Upper lobe of right lung (tissue), 1 donor: ENCODE data around the gene IFI27L1. TPM values are rescaled to one million over a fixed set of nuclear protein-coding genes. Genes with fewer than 3 reads are reported as not detected.
A peak's percentile ranks its signal among the peaks of the same experiment; 100 is the strongest.

Experiments used
- ATAC-seq: fragments of 200-7000 bp; cut with Tn5 transposase; one replicate; pipeline ENCODE4 v1.9.1; 2020; ENCODE audit warnings: mild to moderate bottlenecking, moderate library complexity
- DNase-seq: peaks from one replicate; pipeline ENCODE4 v3.0.0-alpha.2; 2020
- H3K27ac ChIP-seq: fragments of 200-600 bp; one replicate; pipeline ENCODE4 v1.8.0; 2022
- H3K27me3 ChIP-seq: fragments of 200-600 bp; one replicate; pipeline ENCODE4 v1.8.0; 2022; ENCODE audit warnings: mild to moderate bottlenecking
- H3K36me3 ChIP-seq: fragments of 200-600 bp; one replicate; pipeline ENCODE4 v1.8.0; 2022
- H3K4me1 ChIP-seq: fragments of 200-600 bp; one replicate; pipeline ENCODE4 v1.8.0; 2022
- H3K4me3 ChIP-seq: fragments of 200-600 bp; one replicate; pipeline ENCODE4 v1.8.0; 2022; ENCODE audit warnings: mild to moderate bottlenecking
- H3K9me3 ChIP-seq: fragments of 200-600 bp; one replicate; pipeline ENCODE4 v1.8.0; 2022
- CTCF ChIP-seq: fragments of 200-600 bp; IDR thresholded peaks from one replicate; pipeline ENCODE4 v1.8.0; 2022; ENCODE audit warnings: antibody characterized with exemption
- intact Hi-C: fragments of 100-400 bp; cut with DNase I; formaldehyde crosslinking; loops from one replicate; pipeline ENCODE4 v1.11.0; 2022
- total RNA-seq: library from RNA; stranded (reverse); fragmentation: NEBNext Ultra II Directional; extraction: Animal tissue kit (Norgen Biotek cat#: 25700); gene quantifications from one replicate; pipeline ENCODE4 v1.2.1, GENCODE V29; 2021
- donor health status: DM: no; HTN: yes; CAD: no; lungs with severe emphysema.

IFI27L1 gene
- total RNA-seq, 1 donor from 2014 or later: 15.2 TPM

GRCh38 chr14:94110552-94111181, 29.6 kb downstream of the IFI27L1 start, which contains the start of gene IFI27:
Gene IFI27, plus strand, starts transcription at chr14:94110736.
- Histone ChIP-seq H3K9me3 (no peaks in the 10 kb centered on the region), H3K27me3 (no peaks in the 10 kb centered on the region), H3K36me3 (no peaks in the 10 kb centered on the region), H3K4me1 (peaks cover 9% of the 10 kb centered on the region), H3K4me3 (peak within 1 kb of the TSS; percentile 46), H3K27ac (peak within 1 kb of the TSS; percentile 80)
- intact Hi-C loops: no loop called here
- peak; percentile 77 for ATAC-seq
- no peak for DNase-seq
- no peak for TF ChIP-seq CTCF

- Histone ChIP-seq H3K4me3 (peak overlapping the region; percentile 46), H3K9me3 (no peaks in the 10 kb centered on the region), H3K27ac (peak overlapping the region; percentile 80), H3K4me1 (peaks cover 11% of the 10 kb centered on the region), H3K36me3 (no peaks in the 10 kb centered on the region), H3K27me3 (no peaks in the 10 kb centered on the region)
- TF ChIP-seq CTCF: no peak
- intact Hi-C loops: no loop called here
- DNase-seq: no peak
- ATAC-seq: no peak
Measured at GRCh38 chr14:94111276-94112095, 30.4 kb downstream of the IFI27L1 start.

DNA sequence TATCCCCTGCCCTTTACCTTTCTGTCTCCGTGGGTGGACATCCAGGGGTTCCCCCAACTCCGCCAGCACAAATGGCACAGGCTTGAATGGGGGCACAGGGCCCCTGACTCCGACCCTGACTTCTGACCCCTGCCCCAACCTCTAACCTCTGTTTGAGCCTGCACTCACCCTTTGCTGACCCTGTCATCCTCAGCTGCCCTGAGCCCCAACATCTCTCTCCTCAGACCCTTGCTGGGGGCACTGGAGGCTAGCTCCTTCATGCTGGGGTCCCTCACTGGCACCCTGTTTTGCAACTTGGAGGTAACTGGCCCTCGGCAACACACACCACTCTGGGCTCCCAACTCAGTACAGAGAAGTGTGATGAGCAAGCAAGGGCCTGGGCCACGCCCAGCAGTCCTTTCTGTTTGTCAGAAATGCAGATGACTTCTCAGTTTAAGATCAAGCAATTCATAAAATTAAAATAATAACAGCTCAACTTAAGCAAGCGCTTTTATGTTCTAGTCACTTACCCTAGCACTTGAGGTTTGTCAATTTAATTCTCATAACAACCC, 31.5 kb downstream of the IFI27L1 start:
- TF ChIP-seq CTCF: no peak
- H3K27ac ChIP-seq: peak overlapping the region; percentile 80
- no peaks in the 10 kb centered on the region for H3K36me3 ChIP-seq
- no peak for DNase-seq
- intact Hi-C loops: no loop called here
- peak overlapping the region; percentile 46 for H3K4me3 ChIP-seq
- H3K9me3 ChIP-seq: no peaks in the 10 kb centered on the region
- peaks cover 11% of the 10 kb centered on the region for H3K4me1 ChIP-seq
- H3K27me3 ChIP-seq: no peaks in the 10 kb centered on the region
- no peak for ATAC-seq

- Histone ChIP-seq H3K27me3 (no peaks in the 10 kb centered on the region), H3K27ac (peak overlapping the region; percentile 80), H3K9me3 (no peaks in the 10 kb centered on the region), H3K36me3 (no peaks in the 10 kb centered on the region), H3K4me1 (peaks cover 11% of the 10 kb centered on the region), H3K4me3 (peak overlapping the region; percentile 46)
- DNase-seq (no peak), ATAC-seq (no peak)
- intact Hi-C loops: no loop called here
- TF ChIP-seq CTCF: no peak
Measured at GRCh38 chr14:94113073-94113472, 32.0 kb downstream of the IFI27L1 start.

DNA sequence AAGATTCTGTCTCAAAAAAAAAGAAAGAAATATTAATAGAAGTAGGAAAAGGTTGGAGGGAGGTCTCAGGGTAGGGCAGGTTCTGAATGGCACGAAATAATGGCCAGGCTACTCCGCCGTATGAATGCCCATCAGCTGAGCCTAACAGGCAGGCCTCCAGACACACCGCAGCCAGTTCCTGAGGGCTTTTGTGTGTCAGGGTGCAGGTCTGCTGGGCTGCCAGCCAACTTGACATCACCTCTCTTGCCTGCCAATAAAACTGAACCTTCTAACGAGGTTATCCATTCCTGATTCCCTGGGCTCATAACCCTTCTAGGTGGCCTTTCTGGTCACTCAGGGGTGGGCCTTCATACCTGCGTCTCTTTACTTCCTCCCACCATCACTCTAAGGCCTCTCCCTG, 32.4 kb downstream of the IFI27L1 start:
- no peak for DNase-seq
- Histone ChIP-seq H3K27ac (peak overlapping the region; percentile 80), H3K27me3 (no peaks in the 10 kb centered on the region), H3K4me1 (peaks cover 11% of the 10 kb centered on the region), H3K36me3 (no peaks in the 10 kb centered on the region), H3K4me3 (peak overlapping the region; percentile 46), H3K9me3 (no peaks in the 10 kb centered on the region)
- ATAC-seq: no peak
- intact Hi-C loops: no loop called here
- TF ChIP-seq CTCF: no peak
